Measurements from ENCODE around the gene TMCC2.

Gene TMCC2

DNA sequence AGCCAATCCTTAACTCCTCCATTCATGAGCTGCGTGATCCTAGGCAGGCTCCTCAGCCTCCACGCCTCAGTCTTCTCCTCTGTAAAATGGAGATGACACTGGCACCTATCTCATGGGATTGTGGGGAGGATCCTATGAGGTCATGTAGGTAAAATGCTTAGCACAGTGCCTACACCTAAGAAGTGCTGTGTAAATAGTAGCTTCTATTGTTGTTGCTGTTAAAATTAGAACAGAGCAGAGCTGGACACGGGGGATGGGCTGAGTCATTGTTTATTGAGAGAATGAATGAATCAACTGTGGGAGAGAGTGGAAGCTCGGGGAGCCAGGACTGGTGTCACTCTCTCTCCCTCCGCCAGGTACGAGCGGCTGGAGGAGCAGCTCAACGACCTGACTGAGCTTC is 43.0 kb downstream of the TMCC2 start:
- no peak overlapping the region for H3K4me3 ChIP-seq (replicated peaks in 1 of 2; ENCODE audit: low read depth in 2 of 2, low read length in 2 of 2)
- TF ChIP-seq, protein P1, sequence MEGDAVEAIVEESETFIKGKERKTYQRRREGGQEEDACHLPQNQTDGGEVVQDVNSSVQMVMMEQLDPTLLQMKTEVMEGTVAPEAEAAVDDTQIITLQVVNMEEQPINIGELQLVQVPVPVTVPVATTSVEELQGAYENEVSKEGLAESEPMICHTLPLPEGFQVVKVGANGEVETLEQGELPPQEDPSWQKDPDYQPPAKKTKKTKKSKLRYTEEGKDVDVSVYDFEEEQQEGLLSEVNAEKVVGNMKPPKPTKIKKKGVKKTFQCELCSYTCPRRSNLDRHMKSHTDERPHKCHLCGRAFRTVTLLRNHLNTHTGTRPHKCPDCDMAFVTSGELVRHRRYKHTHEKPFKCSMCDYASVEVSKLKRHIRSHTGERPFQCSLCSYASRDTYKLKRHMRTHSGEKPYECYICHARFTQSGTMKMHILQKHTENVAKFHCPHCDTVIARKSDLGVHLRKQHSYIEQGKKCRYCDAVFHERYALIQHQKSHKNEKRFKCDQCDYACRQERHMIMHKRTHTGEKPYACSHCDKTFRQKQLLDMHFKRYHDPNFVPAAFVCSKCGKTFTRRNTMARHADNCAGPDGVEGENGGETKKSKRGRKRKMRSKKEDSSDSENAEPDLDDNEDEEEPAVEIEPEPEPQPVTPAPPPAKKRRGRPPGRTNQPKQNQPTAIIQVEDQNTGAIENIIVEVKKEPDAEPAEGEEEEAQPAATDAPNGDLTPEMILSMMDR (IDR thresholded peaks at IDR 0.05; ENCODE audit: low read depth, low read length): no peak
- peak in 1 of 2 donors; percentile 75 for DNase-seq (ENCODE audit: low read depth in 2 of 2)

DNA sequence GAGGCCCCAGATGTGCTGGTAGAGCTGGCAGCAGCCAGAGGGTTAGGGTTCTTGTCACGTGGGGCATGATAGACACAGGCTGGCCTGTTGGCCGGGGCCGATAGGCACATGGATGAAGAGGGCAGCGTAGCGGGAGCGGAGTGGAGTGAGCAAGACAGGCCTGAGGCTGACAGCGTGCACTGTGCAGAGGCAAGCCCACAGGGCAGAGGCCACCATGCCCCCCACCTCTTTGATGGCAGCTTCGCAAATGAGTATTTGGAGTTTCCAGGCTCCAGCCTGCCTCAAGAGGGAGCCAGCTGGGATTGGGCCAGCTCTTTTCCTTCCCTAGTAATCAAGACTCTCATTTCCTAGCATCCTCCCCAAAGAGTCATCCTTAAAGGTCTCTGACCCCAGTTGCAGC is 43.5 kb downstream of the TMCC2 start:
- TF ChIP-seq, protein P1 (IDR thresholded peaks at IDR 0.05; ENCODE audit: low read depth, low read length): peak; percentile 38
- peak; percentile 62 to 73 for DNase-seq (ENCODE audit: low read depth in 2 of 2)
- H3K4me3 ChIP-seq (replicated peaks in 1 of 2; ENCODE audit: low read depth in 2 of 2, low read length in 2 of 2): no peak overlapping the region

DNA sequence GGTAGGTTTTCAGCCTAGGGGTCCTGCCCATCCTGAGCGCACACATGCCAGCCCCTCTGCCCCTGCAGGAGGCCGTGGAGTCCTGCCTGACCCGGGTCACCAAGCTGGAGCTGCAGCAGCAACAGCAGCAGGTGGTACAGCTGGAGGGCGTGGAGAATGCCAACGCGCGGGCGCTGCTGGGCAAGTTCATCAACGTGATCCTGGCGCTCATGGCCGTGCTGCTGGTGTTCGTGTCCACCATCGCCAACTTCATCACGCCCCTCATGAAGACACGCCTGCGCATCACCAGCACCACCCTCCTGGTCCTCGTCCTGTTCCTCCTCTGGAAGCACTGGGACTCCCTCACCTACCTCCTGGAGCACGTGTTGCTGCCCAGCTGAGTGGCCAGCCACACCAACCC is 44.0 kb downstream of the TMCC2 start:
- no peak for DNase-seq (ENCODE audit: low read depth in 2 of 2)
- TF ChIP-seq, protein P1 (IDR thresholded peaks at IDR 0.05; ENCODE audit: low read depth, low read length): no peak
- H3K4me3 ChIP-seq (replicated peaks in 1 of 2; ENCODE audit: low read depth in 2 of 2, low read length in 2 of 2): no peak overlapping the region

DNA sequence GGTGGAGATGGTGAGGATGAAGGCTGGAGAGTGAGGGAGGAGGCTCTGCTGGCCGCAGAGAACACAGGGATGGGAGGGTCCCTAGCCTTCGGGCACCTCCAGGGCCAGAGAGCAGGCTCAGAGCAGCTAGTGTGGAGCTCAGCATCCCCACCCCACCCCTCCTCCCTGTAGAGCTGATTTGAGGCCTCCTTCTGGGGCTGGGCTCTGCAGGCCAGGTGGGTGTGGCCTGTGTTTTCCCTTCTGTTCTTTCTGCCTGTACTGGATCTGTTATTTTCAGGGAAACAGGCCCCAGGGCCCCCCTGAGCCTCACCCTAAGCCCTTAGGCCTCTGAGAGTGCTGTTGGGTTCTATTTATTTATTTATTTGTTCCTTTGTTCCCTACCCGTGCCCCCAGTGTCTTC is 44.8 kb downstream of the TMCC2 start:
- H3K4me3 ChIP-seq (replicated peaks in 1 of 2; ENCODE audit: low read depth in 2 of 2, low read length in 2 of 2): no peak overlapping the region
- TF ChIP-seq, protein P1 (IDR thresholded peaks at IDR 0.05; ENCODE audit: low read depth, low read length): no peak
- DNase-seq (ENCODE audit: low read depth in 2 of 2): no peak

DNA sequence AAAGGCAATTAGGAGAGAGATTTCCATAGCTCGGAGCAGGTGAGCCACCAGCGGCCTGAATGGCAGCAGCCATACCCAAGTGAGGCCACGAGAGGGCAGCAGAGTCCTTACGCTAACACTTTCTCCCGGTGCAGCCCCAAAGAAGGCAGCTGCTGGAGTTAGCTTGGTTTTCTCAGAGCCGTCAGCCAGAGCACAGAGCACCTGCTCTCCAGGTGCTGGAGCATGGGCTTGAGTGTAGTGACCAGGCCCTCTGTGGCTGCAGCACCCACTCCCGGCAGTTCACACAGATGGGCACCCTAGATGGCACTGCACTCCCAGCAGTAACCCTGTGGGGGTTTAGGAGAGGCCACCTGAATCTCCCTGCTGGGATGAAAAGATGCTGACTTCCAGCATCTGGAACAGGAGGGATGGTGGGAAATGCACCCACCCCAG is 45.8 kb downstream of the TMCC2 start:
- no peak overlapping the region for H3K4me3 ChIP-seq (replicated peaks in 1 of 2; ENCODE audit: low read depth in 2 of 2, low read length in 2 of 2)
- peak; percentile 81 to 82 for DNase-seq (ENCODE audit: low read depth in 2 of 2)
- TF ChIP-seq, protein P1 (IDR thresholded peaks at IDR 0.05; ENCODE audit: low read depth, low read length): peak; percentile 98

DNA sequence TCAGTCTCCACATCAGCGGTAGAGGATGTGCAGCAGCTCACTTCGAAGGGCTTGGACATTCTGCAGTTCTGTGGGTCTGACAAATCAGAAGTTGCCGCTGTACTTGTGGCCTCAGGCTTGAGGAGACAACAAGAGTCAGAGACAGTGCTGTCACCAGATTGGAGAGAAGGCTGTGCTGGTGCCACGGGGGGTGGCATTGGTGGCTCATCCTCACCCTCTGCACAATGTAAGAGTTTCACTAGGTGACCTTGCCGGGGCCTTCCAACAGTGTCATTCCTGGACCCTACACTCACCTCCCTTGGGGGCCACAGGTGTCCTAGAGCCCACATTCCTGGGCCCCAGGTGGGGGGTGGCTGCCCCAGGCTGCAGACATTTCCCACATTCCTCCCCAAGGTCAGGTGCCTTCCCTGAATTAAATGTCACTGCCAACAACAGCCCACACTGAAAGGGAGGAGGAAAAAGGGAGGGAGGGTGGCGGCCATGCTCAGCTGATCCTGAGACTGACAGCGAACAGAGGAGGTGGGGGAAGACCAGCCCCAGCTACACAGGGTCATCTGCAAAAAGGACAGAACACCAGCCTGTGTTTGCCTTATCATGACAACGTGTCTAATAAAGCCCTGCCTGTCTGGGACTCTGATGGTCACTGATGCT is 46.4 kb downstream of the TMCC2 start:
- TF ChIP-seq, protein P1 (IDR thresholded peaks at IDR 0.05; ENCODE audit: low read depth, low read length): no peak
- no peak for DNase-seq (ENCODE audit: low read depth in 2 of 2)
- no peak overlapping the region for H3K4me3 ChIP-seq (replicated peaks in 1 of 2; ENCODE audit: low read depth in 2 of 2, low read length in 2 of 2)

DNA sequence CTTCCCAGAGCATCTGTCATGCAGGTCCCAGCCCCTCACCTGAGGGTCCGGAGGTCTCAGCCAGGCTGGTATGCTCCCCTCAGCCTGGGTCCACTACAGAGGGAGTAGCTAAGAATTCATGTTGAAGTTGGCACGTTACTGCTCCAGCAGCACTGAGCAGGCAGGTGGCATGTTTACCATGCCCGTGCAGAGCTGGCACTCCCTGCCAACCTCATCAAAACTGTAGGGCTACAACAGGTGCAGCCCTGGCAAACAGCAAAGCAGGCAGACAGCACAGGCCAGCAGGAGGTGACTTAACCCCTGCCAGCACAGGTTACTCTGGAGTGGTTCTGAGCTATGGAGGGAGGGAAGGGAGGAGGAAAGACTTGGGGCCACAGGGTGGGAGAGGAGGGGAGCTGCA is 47.4 kb downstream of the TMCC2 start:
- H3K4me3 ChIP-seq (replicated peaks in 1 of 2; ENCODE audit: low read depth in 2 of 2, low read length in 2 of 2): no peak overlapping the region
- DNase-seq (ENCODE audit: low read depth in 2 of 2): no peak
- TF ChIP-seq, protein P1 (IDR thresholded peaks at IDR 0.05; ENCODE audit: low read depth, low read length): no peak

Measured in cardiac fibroblast (primary cell).